ENCODE measurements around the gene TMEM63B. TPM values are rescaled to one million over a fixed set of nuclear protein-coding genes. Genes with fewer than 3 reads are reported as not detected.
A peak's percentile ranks its signal among the peaks of the same experiment; 100 is the strongest.

TMEM63B gene
- total RNA-seq, 1 donor from 2014 or later, result 51.2 TPM

DNA sequence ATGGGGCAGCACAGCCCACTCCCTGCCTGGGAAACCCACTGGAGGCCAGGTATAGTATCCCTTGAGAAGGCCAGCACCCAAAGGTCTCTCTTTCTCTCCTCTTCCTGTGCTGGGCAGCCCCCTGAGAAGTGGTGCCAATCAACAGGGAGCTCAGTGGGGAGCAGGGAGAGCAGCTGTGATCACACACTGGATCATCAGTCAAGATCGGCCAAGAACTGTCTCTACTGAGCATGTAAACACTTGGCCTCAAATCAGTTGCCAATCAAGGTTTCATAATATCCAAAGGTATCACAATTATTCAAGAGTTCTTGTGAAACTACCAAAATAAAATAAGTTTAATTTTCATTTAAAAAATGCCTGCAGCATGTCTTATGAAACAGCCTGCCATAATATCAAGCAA, 18.9 kb upstream of the TMEM63B start:
- H3K36me3 Mint-ChIP-seq (ENCODE audit: low read depth), result peaks cover 16% of the 10 kb centered on the region
- DNase-seq (ENCODE audit: low read depth, low spot score), result no peak
- no peaks in the 10 kb centered on the region for H3K4me1 Mint-ChIP-seq
- TF ChIP-seq, protein P1, sequence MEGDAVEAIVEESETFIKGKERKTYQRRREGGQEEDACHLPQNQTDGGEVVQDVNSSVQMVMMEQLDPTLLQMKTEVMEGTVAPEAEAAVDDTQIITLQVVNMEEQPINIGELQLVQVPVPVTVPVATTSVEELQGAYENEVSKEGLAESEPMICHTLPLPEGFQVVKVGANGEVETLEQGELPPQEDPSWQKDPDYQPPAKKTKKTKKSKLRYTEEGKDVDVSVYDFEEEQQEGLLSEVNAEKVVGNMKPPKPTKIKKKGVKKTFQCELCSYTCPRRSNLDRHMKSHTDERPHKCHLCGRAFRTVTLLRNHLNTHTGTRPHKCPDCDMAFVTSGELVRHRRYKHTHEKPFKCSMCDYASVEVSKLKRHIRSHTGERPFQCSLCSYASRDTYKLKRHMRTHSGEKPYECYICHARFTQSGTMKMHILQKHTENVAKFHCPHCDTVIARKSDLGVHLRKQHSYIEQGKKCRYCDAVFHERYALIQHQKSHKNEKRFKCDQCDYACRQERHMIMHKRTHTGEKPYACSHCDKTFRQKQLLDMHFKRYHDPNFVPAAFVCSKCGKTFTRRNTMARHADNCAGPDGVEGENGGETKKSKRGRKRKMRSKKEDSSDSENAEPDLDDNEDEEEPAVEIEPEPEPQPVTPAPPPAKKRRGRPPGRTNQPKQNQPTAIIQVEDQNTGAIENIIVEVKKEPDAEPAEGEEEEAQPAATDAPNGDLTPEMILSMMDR (conservative IDR thresholded peaks at IDR 0.05), result no peak
- no peaks in the 10 kb centered on the region for H3K27me3 Mint-ChIP-seq (ENCODE audit: low read depth)
- H3K4me3 Mint-ChIP-seq, result no peak overlapping the region
- H3K27ac Mint-ChIP-seq (ENCODE audit: unreplicated experiment), result no peak overlapping the region
- no peaks in the 10 kb centered on the region for H3K9me3 Mint-ChIP-seq

DNA sequence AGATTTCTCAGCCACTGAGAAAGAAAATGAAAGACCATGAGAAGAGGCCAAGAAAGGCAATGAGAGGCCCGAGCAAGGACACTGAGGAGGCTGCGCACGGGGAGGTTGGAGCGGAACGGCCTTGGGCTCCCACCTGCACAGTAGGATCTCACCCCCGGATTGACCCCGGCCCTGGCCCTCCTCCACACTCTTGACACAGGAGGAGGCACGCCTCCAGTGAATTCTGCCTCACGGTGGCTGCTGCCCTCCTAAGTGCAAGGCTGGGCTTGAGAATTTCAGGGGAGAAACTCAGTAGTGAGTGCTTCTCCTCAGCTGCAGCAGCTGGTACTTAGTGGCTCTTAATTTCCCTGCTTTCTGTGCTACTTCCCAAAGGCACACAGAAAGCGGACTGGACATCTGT, 18.1 kb upstream of the TMEM63B start:
- no peak for DNase-seq (ENCODE audit: low read depth, low spot score)
- H3K4me3 Mint-ChIP-seq, result no peak overlapping the region
- no peaks in the 10 kb centered on the region for H3K27me3 Mint-ChIP-seq (ENCODE audit: low read depth)
- TF ChIP-seq, protein P1 (conservative IDR thresholded peaks at IDR 0.05), result no peak
- no peak overlapping the region for H3K27ac Mint-ChIP-seq (ENCODE audit: unreplicated experiment)
- H3K4me1 Mint-ChIP-seq, result no peaks in the 10 kb centered on the region
- peaks cover 16% of the 10 kb centered on the region for H3K36me3 Mint-ChIP-seq (ENCODE audit: low read depth)
- no peaks in the 10 kb centered on the region for H3K9me3 Mint-ChIP-seq

DNA sequence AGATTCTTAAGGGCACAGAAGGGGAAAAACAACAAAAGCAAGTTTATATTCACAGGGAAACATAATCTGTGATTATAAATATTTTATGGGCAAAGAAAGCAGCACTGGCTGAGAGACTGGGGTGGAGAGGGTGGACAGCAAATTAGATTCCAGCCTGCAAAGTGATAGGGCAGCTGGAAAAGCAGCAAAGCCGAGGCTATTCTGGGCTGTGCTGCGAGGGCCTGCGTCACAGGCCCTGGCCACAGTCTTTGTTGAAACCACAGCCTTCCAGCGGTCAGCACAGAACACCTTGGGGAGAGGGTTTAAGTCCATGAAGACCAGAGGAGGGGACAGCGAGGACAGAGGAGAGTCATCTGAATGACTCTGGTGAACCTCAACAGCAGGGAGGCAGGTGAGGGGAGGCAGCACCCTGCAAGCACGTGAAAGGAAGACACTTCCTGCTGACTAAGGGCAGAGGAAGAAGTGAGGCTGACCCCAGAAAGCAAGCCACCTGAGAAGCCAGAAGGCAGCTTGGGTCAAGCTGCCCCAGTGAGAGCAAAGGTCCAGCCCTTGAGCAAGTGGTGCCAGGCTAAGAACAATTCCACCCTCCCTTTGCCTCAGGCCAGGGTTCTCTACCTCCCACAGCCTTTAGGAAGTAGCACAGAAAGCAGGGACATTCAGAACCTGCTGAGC, 17.2 kb upstream of the TMEM63B start:
- H3K4me3 Mint-ChIP-seq, result no peak overlapping the region
- peak overlapping the region; percentile 65 for H3K27ac Mint-ChIP-seq (ENCODE audit: unreplicated experiment)
- H3K36me3 Mint-ChIP-seq (ENCODE audit: low read depth), result peaks cover 16% of the 10 kb centered on the region
- H3K9me3 Mint-ChIP-seq, result no peaks in the 10 kb centered on the region
- no peak for DNase-seq (ENCODE audit: low read depth, low spot score)
- no peaks in the 10 kb centered on the region for H3K4me1 Mint-ChIP-seq
- H3K27me3 Mint-ChIP-seq (ENCODE audit: low read depth), result no peaks in the 10 kb centered on the region
- TF ChIP-seq, protein P1 (conservative IDR thresholded peaks at IDR 0.05), result no peak

DNA sequence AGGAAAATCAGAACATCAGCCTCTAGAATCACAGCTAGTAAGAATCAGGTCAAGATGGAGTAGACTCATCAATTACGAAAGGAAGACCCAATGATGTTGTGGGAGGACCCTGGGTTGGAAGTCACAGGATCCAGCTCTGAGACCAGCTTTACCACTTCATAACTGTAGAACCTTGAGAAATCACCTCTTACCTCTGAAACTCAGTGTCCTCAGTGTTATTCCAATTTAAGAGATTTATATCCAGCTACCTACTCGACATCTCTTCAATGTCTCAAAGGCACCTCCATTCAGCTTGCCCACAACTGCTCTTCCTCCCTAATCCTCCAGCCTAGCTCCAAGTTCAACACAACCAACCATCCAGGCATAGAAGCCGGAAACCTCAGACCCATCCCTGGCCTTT, 16.4 kb upstream of the TMEM63B start:
- H3K27ac Mint-ChIP-seq (ENCODE audit: unreplicated experiment), result no peak overlapping the region
- H3K27me3 Mint-ChIP-seq (ENCODE audit: low read depth), result no peaks in the 10 kb centered on the region
- no peak for DNase-seq (ENCODE audit: low read depth, low spot score)
- H3K4me1 Mint-ChIP-seq, result no peaks in the 10 kb centered on the region
- no peak overlapping the region for H3K4me3 Mint-ChIP-seq
- H3K36me3 Mint-ChIP-seq (ENCODE audit: low read depth), result peaks cover 16% of the 10 kb centered on the region
- TF ChIP-seq, protein P1 (conservative IDR thresholded peaks at IDR 0.05), result no peak
- H3K9me3 Mint-ChIP-seq, result no peaks in the 10 kb centered on the region

DNA sequence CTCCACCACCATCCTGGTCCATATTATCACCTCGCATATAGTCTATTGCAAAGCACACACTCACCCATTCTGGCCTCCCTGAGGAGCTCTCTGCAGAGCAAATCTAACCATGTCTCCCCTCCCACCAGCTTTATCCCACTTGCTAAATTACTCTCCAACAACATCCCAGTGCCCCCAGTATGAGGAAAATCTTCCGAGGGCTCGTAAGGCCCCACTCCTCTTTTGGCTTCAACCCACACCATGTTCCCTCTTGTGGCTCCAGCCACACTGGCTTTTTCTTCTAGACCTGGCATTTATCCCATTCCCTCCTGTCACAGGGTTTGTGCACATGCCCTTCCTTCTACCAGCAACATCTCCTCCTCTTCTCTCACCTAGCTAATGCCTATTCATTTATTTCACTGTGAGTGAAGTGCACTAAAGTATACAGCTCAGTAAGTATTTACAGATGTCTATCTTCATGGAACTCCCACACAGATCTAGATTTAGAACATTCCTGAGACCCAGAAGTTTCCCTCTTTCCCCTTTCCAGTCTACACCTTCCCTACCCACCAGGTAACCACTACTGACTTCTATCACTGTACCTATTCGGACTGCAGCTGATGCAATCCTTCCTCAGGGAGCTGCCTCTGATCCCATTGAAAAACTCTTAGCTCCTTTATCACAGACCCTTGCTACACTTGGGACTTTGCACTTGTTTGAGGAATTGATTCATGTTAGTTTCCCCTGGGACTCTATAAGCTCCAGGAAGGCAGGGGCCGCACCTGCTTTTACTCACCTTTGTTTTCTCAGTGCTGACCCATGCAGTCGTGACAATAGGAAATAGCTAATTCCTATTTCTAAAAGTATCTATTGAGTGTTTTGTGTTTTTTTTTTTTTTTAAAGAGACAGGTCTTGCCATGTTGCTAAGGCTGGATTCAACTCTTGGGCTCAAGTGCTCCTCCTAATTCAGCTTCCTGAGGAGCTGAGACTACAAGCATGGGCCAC, 15.6 kb upstream of the TMEM63B start:
- Mint-ChIP-seq H3K9me3 (no peaks in the 10 kb centered on the region), H3K4me3 (no peak overlapping the region), H3K27me3 (ENCODE audit: low read depth) (no peaks in the 10 kb centered on the region), H3K36me3 (ENCODE audit: low read depth) (peaks cover 14% of the 10 kb centered on the region), H3K4me1 (no peaks in the 10 kb centered on the region), H3K27ac (ENCODE audit: unreplicated experiment) (peak overlapping the region; percentile 20)
- TF ChIP-seq, protein P1 (conservative IDR thresholded peaks at IDR 0.05), result no peak
- no peak for DNase-seq (ENCODE audit: low read depth, low spot score)
